HG02571 (cell line): ENCODE data around the gene TMEM95.
"Not testable (repeated sequence)": the region's sequence is repeated elsewhere in the genome, so short reads cannot be mapped to it uniquely, and the experiment has no call there.

Experiments
- ATAC-seq: cut with Tn5 transposase; IDR thresholded peaks from one replicate; pipeline ENCODE4 v1.9.1; 2021; ENCODE audit warnings: mild to moderate bottlenecking, moderate library complexity; ENCODE audit not compliant: unreplicated experiment

The TMEM95 gene

DNA sequence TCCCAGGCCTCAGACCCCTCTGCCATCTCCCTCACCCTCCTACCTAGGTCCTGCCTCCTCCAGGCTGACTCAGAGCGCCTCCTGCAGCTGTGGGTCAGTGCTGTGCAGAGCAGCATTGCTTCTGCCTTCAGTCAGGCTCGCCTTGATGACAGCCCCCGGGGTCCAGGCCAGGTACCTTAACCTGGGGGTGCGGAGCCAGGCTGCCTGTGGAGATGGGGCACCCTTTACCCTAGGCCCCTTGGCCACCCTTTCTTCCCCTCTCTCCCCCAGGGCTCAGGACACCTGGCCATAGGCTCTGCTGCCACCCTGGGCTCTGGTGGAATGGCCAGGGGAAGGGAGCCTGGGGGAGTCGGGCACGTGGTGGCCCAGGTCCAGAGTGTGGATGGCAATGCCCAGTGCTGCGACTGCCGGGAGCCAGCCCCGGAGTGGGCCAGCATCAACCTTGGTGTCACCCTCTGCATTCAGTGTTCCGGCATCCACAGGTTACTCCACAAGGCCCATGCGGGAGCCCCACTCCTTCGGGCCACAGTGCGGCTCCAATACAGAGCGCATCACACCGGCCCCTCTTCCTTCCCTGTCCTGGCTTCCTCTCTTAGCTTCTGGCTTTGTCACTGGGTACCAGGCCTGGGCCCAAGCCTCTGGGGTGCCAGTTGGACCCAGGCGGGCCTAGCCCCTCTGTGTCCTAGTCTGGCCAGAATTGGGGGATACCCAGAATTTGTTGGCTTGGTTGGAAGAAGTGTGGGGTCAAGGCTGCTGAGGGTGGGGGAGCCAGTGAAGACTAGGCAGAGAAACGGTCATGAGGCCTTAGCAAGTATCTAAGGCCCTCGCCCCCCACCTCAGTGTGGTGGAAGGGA lies 8.0 kb upstream of the TMEM95 start:
- ATAC-seq, result no peak

DNA sequence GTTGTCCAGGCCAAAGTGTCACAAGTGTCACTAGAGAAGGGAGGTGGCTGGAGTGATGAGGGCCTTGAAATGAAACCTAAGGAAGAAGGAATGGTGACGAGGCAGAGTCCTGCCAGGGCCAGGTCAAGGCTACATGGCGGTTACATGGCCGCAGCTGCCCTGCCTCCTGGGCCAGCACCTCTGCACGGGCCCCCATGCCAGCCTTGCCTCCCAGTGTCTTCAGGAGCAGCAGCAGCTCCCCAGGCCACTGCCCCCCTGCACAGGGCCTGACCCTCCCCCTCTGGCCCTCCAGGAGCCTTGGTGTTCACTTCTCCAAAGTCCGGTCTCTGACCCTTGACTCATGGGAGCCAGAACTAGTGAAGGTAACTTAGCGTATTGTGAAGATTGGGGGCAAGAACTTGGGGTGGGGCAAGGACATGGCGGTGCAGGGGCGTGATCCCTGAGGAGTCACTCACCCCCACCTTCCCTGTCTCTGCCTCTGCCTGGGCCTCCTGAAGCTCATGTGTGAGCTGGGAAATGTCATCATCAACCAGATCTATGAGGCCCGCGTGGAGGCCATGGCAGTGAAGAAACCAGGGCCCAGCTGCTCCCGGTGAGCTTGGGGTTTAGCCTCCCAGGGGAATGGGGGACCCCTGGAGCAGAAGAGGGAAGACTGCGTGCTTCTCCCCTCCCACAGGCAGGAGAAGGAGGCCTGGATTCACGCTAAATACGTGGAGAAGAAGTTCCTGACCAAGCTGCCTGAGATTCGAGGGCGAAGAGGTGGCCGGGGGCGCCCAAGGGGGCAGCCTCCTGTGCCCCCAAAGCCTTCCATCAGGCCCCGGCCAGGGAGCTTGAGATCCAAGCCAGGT lies 7.1 kb upstream of the TMEM95 start:
- ATAC-seq, result no peak

DNA sequence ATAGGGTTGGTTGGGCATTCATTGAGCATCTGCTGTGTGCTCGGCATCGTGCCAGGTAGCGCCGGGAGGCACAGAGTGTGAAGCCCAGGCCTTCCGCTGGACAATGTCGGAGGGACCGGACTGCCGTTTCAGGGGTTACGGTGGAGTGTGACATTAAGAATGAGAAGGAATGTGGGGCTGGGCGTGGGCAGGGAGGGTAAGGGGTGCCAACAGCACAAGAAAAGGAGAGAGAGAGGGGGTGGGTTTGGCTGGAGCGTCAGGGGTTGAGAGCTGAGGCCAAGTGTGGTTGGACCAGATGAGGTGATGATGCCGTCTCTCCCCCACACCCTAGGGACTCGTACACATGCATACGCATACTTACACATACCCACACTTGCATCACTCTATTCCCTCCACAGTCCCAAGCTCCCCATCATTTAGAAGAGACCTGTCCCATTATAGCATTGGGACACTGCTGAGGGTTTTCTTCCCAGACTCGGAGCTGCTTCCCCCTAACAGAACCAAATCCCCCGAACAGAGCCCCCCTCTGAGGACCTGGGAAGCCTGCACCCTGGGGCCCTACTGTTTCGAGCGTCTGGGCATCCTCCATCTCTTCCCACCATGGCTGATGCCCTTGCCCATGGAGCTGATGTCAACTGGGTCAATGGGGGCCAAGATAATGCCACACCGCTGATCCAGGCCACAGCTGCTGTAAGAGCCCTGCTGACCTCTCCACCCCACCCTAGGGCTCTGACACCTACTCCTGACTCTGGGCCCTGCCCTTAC lies 6.3 kb upstream of the TMEM95 start:
- ATAC-seq, result no peak

DNA sequence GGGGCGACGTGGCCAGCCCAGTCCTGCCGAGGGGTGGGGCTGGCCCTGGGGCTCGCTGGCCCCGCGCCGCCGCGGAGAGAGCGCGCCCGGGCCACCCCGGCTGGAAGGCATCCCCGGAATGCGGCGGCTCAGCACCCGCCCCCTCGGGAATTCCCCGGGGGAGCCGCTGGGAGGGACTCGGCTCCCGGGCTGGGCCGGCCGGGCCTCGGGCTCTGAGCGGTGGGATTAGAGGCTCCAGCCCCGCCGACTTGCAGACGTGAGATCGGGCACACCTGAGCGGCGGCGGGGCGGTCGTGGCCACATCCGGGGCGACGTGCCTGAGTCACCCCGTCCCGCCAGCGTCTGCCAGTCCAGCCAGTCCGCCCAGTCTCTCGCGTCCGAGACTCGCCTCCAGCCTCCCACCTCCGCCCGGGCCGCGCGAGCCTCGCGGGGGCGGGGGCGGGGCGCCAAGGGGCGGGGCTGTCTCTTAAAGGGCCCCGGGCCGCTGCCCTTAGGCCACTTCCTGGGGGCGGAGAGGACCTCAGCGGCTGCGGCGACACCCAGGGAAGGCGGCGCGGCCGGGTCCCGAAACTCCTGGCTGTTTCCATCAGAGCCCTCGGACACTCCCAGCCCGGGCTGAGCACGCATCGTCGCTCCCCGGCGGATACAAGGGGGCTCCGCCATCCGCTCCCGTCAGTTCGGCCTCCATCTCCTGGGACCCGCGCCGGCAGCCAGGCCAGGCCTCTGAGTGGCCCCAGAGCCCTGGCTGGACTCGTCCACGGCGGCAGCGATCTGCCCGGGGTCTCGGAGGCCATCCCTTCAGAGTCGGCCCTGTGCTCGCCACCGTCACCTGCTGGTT lies 3.1 kb upstream of the TMEM95 start, which contains the start of gene KCTD11:
Gene KCTD11, plus strand, starts transcription at position 498 of the 838 bp plus-strand sequence.
- ATAC-seq, result peak; percentile 50

DNA sequence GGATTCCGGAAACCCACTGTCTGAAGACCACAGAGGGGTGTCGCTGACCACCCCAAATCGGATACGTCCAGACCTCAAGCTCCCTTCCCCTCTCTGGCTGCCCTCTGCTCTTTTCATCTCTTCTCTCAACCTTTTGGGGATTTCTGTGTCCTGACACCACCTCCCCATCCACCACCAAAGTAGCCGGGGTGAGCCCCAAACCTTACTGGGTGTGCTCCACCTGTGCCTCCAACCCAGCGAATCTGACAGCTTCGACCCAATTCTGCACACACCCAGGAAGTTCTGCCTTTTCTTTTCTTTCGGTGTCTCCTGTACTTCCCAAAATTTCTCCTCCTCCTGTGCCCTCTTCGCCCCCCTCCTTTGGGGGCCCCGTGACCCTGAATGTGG lies 2.5 kb upstream of the TMEM95 start:
- ATAC-seq, result no peak

DNA sequence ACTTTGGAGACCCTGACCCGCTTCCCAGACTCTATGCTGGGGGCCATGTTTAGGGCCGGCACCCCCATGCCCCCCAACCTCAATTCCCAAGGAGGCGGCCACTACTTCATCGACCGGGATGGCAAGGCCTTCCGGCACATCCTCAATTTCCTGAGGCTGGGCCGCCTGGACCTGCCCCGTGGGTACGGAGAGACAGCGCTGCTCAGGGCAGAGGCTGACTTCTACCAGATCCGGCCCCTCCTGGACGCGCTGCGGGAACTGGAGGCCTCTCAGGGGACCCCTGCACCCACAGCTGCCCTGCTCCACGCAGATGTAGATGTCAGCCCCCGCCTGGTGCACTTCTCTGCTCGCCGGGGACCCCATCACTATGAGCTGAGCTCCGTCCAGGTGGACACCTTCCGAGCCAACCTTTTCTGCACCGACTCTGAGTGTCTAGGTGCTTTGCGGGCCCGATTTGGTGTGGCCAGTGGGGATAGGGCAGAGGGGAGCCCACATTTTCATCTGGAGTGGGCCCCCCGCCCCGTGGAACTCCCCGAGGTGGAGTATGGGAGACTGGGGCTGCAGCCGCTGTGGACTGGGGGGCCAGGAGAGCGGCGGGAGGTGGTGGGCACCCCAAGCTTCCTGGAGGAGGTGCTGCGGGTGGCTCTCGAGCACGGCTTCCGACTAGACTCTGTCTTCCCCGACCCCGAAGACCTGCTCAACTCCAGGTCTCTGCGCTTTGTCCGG lies 1.9 kb upstream of the TMEM95 start:
- no peak for ATAC-seq

DNA sequence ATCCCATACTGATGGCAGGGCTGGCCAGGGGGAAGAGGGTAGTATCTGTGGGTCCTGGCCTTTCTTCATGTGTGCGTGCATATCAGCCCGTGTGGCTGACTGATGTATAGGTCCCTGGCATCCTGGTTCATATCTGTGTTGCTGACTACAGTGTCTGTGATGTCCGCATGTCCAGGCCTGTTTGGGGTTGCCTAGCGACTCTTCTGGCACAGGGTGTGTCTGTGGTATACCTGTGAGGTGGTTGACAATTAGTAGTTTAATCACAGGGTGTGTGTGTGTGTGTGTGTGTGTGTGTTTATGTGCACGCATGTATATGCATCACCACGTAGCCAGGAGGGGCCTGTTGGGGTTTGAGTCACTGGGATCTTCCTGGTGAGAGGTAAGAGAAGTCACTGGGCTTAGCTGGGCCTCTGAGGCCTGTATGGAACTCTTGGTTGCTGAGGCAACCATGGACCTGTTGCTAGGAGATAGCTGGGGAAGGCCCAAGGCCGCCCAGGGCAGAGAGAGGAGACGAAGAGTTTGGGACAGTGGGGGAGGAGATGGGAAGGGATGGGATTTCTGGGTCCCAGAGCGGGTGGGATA lies 603 bp upstream of the TMEM95 start:
- ATAC-seq, result no peak

DNA sequence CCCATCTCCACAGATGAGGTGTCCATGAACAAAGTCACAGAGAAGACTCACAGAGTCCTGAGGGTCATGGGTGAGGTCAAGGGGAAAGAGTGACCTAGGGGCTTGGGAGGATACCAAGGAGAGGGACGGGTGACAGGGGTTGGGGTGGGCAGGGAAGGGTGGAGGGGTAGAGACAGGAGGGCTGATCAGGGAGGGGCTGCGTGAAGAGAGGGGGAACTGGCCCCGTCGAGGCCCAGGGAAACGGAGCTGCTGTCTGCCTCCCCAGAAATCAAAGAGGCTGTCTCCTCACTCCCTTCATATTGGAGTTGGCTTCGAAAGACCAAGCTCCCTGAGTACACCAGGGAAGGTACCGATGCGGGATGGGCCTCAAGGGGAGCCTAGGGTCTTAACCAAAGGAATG lies 617 bp downstream of the TMEM95 start:
- ATAC-seq, result no peak

DNA sequence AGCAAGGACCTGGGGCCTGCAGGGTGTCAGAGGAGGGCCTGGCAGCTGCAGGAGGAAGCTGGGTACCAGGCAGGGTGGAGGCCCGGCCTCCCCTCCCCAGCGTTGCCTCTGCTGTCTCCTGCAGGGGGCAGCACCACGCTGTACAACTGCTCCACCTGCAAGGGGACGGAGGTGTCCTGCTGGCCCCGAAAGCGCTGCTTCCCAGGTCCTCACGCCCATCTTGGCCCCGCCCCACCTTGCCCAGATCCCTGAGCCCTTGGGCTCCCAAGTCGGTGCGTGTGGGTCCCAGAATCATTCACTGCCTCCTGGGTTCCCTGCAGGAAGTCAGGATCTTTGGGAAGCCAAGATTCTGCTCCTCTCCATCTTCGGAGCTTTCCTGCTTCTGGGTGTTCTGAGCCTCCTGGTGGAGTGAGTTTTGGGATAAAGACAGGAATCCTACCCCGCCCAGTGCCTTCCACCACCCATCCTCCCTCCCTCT lies 1.2 kb downstream of the TMEM95 start:
- no peak for ATAC-seq

DNA sequence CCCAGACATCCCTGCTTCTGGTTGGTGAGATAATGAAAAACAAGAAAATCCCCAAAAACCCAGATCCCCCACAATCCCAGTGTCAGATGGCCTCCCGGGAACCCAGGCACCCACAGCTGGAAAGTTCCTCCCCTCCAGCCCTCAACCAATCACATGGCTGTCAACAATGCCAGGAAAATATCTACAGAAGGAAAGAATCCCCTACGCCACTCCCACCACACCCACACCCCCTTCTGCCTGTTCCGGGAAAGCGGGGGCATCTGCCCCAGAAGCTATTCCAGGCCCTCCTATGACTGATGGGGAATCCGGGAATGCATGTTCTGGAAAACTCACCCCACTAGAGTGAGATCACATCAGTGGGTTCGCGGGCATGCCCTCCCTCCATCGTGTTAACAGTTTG lies 1.8 kb downstream of the TMEM95 start:
- no peak for ATAC-seq

DNA sequence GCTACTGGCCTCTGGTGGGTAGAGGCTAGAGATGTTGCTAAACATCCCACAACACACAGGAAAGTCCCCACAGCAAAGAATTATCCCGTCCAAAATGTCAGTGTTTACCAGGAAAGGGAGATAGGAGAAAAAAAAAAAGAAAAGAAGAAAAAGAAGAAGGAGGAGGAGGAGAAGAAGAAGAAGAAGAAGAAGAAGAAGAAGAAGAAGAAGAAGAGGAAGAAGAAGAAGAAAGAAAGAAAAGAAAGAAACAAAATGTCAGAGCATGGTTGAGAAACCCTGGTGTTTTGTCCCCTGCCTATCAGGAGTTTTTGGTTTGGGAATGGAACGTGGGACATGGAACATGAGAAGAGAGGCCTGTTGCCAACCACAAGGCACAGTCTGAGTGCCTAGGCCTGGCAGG lies 2.4 kb downstream of the TMEM95 start:
- no peak for ATAC-seq

DNA sequence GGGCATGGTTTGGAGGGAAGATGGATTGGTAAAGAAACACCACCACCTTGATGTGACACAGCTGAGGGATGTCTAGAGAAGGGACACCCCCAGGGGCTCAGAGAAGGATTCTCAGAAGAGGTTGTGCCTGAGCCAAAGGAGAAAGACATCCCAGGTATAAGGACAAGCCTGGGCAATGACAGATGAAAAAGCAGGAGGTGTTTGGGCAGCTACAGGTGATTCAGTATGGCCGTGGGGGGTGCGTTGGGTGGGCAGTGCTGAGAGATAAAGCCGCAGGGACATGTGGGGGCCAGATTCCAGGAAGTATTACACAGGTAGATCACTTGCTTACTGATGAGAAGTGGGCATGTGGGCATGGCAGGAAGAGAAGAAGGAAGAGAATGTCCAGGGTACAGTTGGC lies 7.0 kb downstream of the TMEM95 start:
- no peak for ATAC-seq

DNA sequence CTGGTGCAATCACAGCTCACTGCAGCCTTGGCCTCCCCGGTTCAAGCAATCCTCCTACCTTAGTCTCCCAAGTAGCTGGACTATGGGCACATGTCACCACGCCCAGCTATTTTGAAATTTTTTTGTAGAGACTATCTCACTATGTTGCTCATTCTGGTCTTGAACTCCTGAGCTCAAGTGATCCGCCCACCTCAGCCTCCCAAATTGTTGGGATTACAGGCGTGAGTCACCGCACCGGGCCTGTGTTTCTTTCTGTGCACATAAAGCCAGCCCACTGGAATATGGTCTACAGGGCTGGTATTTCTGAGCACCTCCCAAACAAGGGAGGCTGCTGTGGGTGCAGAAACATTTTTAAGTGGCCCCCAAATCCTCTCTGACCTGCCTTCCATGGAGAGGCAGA lies 8.4 kb downstream of the TMEM95 start:
- no peak for ATAC-seq

DNA sequence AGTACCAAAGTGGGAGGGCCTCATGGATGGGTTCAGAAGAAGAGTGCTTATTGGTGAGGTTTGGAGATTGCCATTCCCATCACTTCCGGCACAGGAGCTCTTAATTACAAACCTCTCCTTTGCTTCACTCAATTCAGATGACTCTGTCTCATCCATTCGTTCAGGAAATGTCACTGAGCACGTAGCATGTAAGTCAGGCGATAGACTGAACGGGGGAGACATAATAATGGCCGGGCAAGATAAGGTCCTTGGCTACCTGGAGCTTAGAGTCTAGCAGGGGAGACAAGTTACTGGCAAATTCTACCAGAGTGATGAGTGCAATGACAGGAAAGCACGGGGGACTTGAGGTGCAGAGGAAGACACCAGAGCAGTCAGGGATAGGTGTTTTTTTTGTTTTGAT lies 11.0 kb downstream of the TMEM95 start:
- not testable (repeated sequence) for ATAC-seq

DNA sequence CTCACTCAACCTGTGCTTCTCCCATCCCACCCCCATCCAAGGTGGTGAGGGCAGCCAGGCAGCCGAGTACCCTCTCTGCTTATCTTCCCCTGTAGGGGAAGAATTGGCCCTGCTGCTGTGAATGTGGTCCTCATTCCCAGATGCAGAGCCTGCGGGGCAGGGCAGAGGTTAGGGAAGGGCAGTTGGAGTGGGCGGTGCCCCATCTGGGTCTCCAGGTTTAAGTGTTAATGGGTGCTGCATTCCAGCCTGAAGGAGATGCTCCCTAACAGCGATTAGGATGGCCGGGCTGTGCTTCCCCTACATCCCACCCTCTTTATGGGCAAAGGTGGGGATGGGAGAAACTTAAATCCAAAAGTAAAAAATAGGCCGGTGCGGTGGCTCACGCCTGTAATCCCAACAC lies 12.1 kb downstream of the TMEM95 start:
- ATAC-seq, result no peak

DNA sequence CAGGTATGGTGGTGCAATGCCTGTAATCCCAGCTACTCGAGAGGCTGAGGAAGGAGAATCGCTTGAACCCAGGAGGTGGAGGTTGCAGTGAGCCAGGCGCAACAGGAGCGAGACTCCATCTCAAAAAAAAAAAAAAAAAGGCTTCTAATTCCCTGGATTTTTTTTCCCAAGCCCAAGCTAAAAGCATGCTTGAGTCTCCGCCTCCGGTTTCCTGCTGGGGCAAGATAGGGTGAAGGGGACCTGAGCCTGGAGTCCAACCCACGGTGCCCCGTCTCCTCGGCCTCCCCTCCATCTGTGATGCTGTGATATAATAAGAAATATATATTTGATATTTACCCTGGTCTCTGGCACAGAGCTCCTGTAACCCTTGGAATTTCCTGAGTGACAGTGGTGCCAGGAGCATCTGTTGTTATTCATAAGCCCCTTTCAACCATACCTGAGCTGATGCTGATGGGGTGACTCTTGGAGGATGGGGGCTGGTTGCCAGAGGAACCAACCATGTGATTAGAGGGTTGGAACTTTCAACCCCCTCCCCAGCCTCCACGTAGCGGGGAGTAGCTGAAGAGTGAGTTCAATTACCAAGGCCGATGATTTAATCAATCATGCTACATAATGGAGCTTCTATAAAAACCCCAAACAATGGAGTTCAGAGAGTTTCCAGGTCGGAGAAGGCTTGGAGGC lies 13.1 kb downstream of the TMEM95 start:
- no peak for ATAC-seq

DNA sequence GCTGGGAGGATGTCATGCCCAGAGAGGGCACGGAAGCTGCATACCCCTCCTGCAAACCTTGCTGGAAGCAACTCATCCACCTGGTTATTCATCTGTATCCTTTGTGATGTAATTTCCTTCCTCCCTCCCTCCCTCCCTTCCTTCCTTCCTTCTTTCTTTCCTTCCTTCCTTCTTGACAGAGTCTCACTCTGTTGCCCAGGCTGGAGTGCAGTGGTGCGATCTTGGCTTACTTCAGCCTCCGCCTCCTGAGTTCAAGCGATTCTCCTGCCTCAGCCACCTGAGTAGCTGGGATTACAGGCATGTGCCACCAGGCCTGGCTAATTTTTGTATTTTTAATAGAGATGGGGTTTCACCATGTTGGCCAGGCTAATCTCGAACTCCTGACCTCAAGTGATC lies 13.6 kb downstream of the TMEM95 start:
- ATAC-seq, result not testable (repeated sequence)

DNA sequence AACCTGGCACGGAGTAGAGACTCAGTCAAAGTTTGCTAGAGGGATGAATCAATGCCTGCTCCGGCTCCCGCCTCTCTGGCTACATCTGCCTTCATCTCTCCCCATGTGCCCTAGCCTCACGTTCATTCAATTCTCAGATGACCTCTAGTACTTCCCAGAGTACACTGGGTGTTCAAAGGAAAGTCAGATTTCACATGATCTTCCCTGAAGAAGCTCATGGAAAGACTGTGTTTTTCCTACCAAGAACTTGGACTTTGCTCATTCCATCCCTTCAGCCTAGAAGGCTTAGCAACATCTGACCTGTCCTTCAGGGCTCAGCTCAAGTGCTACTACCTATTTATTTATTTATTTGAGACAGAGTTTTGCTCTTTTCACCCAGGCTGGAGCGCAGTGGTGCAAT lies 14.9 kb downstream of the TMEM95 start:
- ATAC-seq, result no peak

DNA sequence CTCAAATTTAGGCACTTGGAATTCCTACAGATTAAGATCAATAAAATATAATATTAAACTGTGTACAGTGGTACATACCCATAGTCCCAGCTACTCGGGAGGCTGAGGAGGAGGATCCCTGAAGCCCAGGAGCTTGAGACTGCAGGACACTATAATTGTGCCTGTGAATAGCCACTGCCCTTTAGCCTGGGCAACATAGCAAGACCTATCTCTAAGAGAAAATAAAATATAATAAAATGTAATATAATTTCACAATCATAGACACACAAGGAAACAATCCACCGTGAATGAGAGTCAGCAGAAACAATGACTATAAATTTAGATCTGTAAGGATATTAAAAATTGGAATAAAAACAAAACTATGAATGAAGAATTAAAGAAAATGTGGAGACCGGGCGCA lies 15.9 kb downstream of the TMEM95 start:
- ATAC-seq, result no peak
